HG02798 (cell line): ENCODE results near the gene LBX1.

Experiments
- ATAC-seq: cut with Tn5 transposase; IDR thresholded peaks from one replicate; pipeline ENCODE4 v1.9.1; 2021; ENCODE audit warnings: mild to moderate bottlenecking; ENCODE audit not compliant: unreplicated experiment, poor library complexity

The LBX1 gene

GRCh38 chr10:101244321-101245050 lies 15.2 kb upstream of the LBX1 start:
- ATAC-seq, result no peak

GRCh38 chr10:101241840-101242707 lies 12.8 kb upstream of the LBX1 start:
- ATAC-seq, result no peak

- no peak for ATAC-seq
Measured at GRCh38 chr10:101238732-101239105, 9.5 kb upstream of the LBX1 start.

- ATAC-seq, result no peak
Measured at GRCh38 chr10:101237982-101238731, 8.9 kb upstream of the LBX1 start.

- ATAC-seq, result no peak
Measured at GRCh38 chr10:101237081-101237981, 8.1 kb upstream of the LBX1 start.

GRCh38 chr10:101236376-101237080 lies 7.3 kb upstream of the LBX1 start:
- ATAC-seq, result no peak

GRCh38 chr10:101235766-101236165 lies 6.5 kb upstream of the LBX1 start:
- no peak for ATAC-seq

- ATAC-seq, result no peak
Measured at GRCh38 chr10:101234333-101234732, 5.1 kb upstream of the LBX1 start.

- no peak for ATAC-seq
Measured at GRCh38 chr10:101233863-101234262, 4.6 kb upstream of the LBX1 start.

GRCh38 chr10:101233443-101233842 lies 4.2 kb upstream of the LBX1 start:
- no peak for ATAC-seq

GRCh38 chr10:101231912-101232689 lies 2.8 kb upstream of the LBX1 start:
- no peak for ATAC-seq

GRCh38 chr10:101231092-101231491 lies 1.8 kb upstream of the LBX1 start:
- no peak for ATAC-seq

- ATAC-seq, result no peak
Measured at GRCh38 chr10:101230183-101230917, 1.1 kb upstream of the LBX1 start.

- no peak for ATAC-seq
Measured at GRCh38 chr10:101228966-101229265, 347 bp downstream of the LBX1 start.

- ATAC-seq, result no peak
Measured at GRCh38 chr10:101228153-101228965, 904 bp downstream of the LBX1 start.

GRCh38 chr10:101227429-101228152 lies 1.7 kb downstream of the LBX1 start:
- ATAC-seq, result no peak
